ENCODE data around the gene PTK7.
"Not testable (repeated sequence)": the region's sequence is repeated elsewhere in the genome, so short reads cannot be mapped to it uniquely, and the experiment has no call there.

PTK7 gene

GRCh38 chr6:43054206-43054943 lies 21.7 kb upstream of the PTK7 start:
- no peak for DNase-seq

DNA sequence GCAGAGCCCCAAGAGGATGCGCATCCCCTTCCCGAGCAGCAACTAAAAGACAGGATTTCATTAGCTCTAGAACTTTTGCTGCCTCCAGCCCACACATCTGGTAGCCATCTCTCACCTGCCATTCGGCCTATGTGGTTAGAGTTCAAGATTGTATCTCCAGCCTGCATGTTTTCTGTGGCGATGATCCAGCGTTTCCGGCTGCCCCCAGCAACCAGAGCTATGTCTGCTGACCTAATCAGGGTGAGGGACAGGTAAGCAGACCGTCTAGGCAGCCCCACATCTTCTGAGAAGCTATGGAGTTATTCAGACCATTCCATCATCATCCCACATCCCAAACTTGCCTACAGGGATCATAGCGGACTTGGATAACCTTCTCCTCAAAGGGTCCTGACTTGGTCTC lies 20.1 kb upstream of the PTK7 start:
- no peak for DNase-seq

GRCh38 chr6:43058531-43058930 lies 17.6 kb upstream of the PTK7 start:
- no peak for DNase-seq

DNA sequence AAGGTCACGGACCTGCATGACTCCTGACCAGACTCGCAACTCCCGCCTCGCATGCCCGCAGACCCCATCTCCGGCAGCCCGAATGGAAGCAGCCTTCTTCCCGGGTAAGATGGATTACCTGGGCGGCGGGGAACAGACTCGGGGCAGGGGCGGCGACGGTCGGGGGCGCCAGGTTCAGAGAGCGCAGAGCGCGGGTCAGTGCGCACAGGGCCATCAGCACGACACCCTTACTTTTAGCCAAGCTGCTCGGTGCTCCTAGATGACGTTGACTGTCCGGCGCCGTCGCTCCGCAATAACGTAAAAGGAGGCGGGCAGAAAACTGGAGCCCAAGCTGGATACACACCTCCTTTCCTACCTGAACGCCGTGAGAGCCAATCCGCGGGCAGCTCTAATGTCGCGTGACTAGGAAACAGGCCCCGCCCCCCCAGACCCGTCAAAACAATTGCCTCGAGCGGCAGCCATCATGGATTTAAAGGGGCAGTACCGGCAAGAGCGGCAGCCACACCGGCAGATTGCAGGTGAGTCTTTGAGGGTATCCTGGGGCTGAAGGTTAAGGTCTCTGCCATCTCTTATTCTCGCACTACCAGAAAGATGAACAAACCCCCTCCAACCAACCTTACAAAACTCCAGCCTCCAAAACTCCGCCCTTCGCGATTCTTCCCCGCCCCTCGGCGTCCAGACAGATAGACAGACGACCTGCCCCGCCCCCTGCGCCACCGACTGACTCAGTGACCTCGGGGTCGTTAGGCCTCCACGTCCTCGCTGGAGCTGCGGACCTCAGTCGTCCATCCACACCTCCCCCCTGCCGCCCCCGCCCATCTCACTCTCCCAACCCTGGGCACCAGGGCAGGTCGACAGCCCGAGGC lies 16.7 kb upstream of the PTK7 start, which contains the start of the genes KLC4 and MRPL2:
Gene KLC4, plus strand, starts transcription at position 464 of the 866 bp plus-strand sequence. CDS start 1,705 bp downstream, outside the sequence.
Gene MRPL2, minus strand, starts transcription at position 267 of the 866 bp plus-strand sequence. Its CDS starts 53 bp downstream, at position 214.
- DNase-seq = peak; percentile 99

DNA sequence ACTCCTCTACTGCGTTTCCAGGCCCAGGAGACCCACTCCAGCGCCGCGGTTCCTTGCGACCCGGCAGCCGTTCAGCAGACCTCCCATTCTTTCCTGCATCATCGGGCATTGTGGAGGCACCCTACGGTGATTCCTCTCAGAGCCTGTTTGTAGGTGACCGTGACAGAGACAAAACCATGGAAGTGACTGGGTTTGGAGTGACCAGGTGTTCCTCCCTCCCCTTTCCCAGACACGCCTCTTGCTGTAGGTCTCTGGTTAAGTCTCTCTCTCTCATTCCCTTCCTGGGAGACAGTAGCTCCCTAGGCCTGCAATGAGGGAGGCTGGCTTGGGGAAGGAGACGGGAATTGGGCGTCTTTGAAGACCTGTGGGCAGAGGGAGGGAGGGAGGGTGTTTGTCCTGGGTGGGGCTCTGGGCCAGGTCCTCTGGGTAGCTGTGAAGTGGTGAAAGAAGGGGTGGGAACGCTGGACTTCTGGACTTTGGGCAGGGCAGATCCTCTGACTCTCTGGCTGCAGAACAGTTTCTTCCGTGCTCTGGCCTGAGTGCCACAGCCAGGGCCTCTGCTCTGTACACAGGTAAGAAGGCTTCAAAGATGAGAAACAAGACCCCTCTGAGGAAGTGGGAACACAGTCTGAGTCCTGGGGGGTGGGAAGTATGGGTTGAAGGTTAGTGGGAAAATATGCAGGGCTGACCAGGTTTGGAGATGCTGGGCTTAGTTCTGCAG lies 15.9 kb upstream of the PTK7 start:
- DNase-seq = no peak

- no peak for DNase-seq
These were observed 15.1 kb upstream of the PTK7 start for GRCh38 chr6:43060755-43061633.

GRCh38 chr6:43061861-43062260 lies 14.3 kb upstream of the PTK7 start:
- no peak for DNase-seq

- DNase-seq = no peak
These were observed 13.3 kb upstream of the PTK7 start for GRCh38 chr6:43062818-43063217.

DNA sequence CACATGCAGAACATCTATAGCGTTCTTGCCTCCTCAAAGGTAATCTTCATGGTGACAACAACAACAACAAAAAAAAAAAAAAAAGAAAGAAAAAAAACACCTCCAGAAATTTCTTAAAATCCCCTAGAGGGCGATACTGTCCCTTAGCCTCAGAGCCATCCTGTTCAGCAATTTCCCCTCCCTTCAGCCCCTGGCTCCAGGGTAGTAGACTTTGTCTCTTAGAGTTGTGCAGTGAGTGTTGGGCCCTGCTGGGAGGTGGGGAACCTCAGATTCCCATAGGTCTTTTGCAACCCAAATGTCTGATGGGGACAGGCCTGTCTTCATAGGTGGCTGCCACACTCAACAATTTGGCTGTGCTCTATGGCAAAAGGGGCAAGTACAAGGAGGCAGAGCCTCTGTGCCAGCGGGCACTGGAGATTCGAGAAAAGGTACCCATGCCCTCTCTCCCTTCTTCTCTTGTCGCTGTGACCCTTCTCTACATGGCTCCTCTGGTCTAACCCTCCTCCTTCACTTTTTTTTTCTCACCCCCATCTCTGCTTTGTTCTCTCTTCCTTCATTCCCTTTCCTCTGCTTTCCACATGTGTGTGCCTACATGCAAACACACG lies 6.0 kb upstream of the PTK7 start:
- DNase-seq = peak; percentile 74 to 76

DNA sequence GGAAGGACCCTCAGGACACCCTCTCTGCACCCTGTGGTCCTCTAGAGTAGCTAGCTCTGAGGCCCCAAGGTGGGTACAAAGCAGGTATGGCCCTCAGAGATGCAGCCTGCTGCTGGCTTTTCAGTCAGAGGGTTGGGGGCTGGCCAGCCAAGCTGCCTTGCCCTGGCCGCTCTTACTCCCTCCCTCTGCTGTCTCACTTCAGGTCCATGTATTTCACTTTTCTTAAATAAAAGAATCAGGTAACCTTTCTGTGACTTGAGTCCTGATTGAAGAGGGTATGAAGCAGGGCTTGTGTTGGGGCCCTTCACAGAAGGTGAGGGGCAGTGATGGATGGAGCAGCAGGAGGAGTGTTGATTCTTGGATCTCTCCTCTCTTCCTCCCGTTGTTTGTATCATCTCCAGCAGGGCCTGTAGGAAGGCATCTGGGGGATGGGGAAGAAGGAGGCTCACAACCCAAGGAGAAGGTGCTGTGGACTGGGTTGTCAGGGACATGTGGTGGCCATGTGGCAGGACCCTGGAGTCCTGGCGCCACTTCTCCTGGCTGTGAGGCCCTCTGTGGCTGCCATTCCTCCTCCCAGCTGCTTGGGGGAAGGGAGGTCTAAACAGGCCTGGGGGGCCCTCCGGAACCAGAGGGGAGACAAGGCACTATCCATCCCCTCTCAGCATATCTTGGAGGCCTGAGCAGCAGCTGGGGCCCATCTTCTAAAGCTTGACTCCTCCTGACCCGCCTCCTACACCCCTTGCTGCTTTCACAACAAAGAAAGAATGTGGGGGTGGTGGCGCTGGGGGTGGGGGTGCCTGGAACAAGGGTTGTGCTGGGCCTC lies 1.1 kb upstream of the PTK7 start:
- DNase-seq = no peak

GRCh38 chr6:43076464-43077332 lies 584 bp downstream of the PTK7 start:
- DNase-seq = no peak

- DNase-seq = no peak
These were observed 1.3 kb downstream of the PTK7 start for GRCh38 chr6:43077333-43077809.

GRCh38 chr6:43077981-43078511 lies 1.9 kb downstream of the PTK7 start:
- no peak for DNase-seq

DNA sequence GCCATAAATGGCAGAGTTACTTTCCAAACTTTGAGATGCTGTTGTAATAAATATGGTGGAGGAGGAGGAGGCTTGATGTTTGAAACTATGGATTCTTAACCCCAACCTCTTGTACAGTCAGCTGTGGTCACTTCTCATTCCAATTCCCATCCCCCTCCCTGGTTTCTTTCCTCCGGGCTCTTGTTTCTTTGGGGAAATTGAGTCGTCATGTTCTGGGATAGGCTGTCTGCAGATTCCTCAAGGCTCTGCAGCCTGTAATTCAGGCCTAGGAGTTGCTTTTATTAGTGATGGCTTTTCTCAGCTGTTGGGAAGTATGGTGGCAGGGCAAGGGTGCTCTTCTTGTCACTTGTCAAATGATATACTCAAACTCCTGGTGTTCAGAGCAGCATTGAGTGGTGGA lies 2.6 kb downstream of the PTK7 start:
- no peak for DNase-seq

DNA sequence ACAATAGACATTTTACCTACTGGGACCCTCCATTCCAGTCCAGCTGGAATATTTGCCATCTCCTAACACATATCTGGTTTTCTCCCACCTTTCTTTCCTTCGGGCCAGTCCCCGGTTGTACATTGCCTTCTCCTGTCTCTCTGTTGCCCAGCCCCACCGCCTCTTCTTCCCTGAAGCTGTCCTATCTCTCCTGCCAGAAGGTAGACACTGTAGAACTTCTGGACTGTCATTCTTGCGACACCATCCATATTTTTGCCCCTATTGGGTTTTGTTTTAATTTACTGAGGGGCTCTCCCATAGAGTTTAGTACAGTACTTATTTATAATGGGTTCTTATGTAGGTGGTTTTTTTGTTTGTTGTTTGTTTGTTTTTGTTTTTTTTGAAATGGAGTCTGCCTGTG lies 4.9 kb downstream of the PTK7 start:
- no peak for DNase-seq

- DNase-seq = not testable (repeated sequence)
These were observed 5.8 kb downstream of the PTK7 start for GRCh38 chr6:43081922-43082321.

- no peak for DNase-seq
These were observed 6.9 kb downstream of the PTK7 start for GRCh38 chr6:43082806-43083655.

- DNase-seq = no peak
These were observed 10.0 kb downstream of the PTK7 start for GRCh38 chr6:43086022-43086658.
